Fibroblast of the aortic adventitia (primary cell): ENCODE data around the gene SF3A2. TPM values are rescaled to one million over a fixed set of nuclear protein-coding genes. Genes with fewer than 3 reads are reported as not detected.
"Not testable (repeated sequence)": the region's sequence is repeated elsewhere in the genome, so short reads cannot be mapped to it uniquely, and the experiment has no call there.

Experiments used
- DNase-seq: peaks from one replicate; pipeline ENCODE4 v3.0.0-alpha.2; 2010; ENCODE audit warnings: low read depth
- H3K4me3 ChIP-seq: 2 replicates; pipeline ENCODE4 v1.5.1; 2011; ENCODE audit warnings: low read depth, mild to moderate bottlenecking, control low read depth, low read length, moderate library complexity
- CTCF ChIP-seq: IDR thresholded peaks from 2 replicates; pipeline ENCODE4 v1.5.1; 2011; ENCODE audit warnings: mild to moderate bottlenecking, low read length, control low read depth, inconsistent platforms; ENCODE audit not compliant: insufficient read depth
- total RNA-seq: library from RNA; depleted of rRNA; stranded (reverse); fragments of >200 nt; gene quantifications from 2 replicates; pipeline ENCODE4 v1.2.3, GENCODE V29; 2012; ENCODE audit warnings: low replicate concordance

Gene SF3A2
- total RNA-seq, 1 donor: 29.6 TPM

- DNase-seq: no peak
- no peak overlapping the region for H3K4me3 ChIP-seq
- TF ChIP-seq CTCF: no peak
Measured at GRCh38 chr19:2197270-2197669, 39.4 kb upstream of the SF3A2 start.

GRCh38 chr19:2198317-2198716 lies 38.3 kb upstream of the SF3A2 start:
- no peak overlapping the region for H3K4me3 ChIP-seq
- no peak for TF ChIP-seq CTCF
- DNase-seq: no peak

- peak; percentile 29 for TF ChIP-seq CTCF
- no peak overlapping the region for H3K4me3 ChIP-seq
- no peak for DNase-seq
Measured at GRCh38 chr19:2199215-2199614, 37.4 kb upstream of the SF3A2 start.

- DNase-seq: no peak
- no peak overlapping the region for H3K4me3 ChIP-seq
- TF ChIP-seq CTCF: no peak
Measured at GRCh38 chr19:2199861-2200623, 36.6 kb upstream of the SF3A2 start.

GRCh38 chr19:2200624-2201294 lies 35.9 kb upstream of the SF3A2 start:
- not testable (repeated sequence) for DNase-seq

GRCh38 chr19:2201473-2202148 lies 35.0 kb upstream of the SF3A2 start:
- no peak overlapping the region for H3K4me3 ChIP-seq
- TF ChIP-seq CTCF: no peak
- DNase-seq: no peak

More at GRCh38 chr19:2200624-2201294, 35.9 kb upstream of the SF3A2 start:
- not testable (repeated sequence) for H3K4me3 ChIP-seq

- TF ChIP-seq CTCF: no peak
- no peak overlapping the region for H3K4me3 ChIP-seq
- no peak for DNase-seq
Measured at GRCh38 chr19:2202366-2202765, 34.3 kb upstream of the SF3A2 start.
